ENCODE measurements around the gene DUS4L. TPM values are rescaled to one million over a fixed set of nuclear protein-coding genes. Genes with fewer than 3 reads are reported as not detected.
"Not testable (repeated sequence)": the region's sequence is repeated elsewhere in the genome, so short reads cannot be mapped to it uniquely, and the experiment has no call there.

DUS4L gene
- total RNA-seq, 1 donor from 2014 or later: 8.0 TPM

- Histone ChIP-seq H3K9me3 (replicated peaks) (peaks cover 26% of the 10 kb centered on the region), H3K4me1 (peaks cover 14% of the 10 kb centered on the region), H3K4me3 (no peak overlapping the region), H3K36me3 (peaks cover 40% of the 10 kb centered on the region), H3K27me3 (ENCODE audit: low read depth) (no peaks in the 10 kb centered on the region), H3K27ac (replicated peaks) (no peak overlapping the region)
- no peak for DNase-seq
- TF ChIP-seq, protein P1, sequence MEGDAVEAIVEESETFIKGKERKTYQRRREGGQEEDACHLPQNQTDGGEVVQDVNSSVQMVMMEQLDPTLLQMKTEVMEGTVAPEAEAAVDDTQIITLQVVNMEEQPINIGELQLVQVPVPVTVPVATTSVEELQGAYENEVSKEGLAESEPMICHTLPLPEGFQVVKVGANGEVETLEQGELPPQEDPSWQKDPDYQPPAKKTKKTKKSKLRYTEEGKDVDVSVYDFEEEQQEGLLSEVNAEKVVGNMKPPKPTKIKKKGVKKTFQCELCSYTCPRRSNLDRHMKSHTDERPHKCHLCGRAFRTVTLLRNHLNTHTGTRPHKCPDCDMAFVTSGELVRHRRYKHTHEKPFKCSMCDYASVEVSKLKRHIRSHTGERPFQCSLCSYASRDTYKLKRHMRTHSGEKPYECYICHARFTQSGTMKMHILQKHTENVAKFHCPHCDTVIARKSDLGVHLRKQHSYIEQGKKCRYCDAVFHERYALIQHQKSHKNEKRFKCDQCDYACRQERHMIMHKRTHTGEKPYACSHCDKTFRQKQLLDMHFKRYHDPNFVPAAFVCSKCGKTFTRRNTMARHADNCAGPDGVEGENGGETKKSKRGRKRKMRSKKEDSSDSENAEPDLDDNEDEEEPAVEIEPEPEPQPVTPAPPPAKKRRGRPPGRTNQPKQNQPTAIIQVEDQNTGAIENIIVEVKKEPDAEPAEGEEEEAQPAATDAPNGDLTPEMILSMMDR (IDR thresholded peaks at IDR 0.05; ENCODE audit: borderline replicate concordance): no peak
- intact Hi-C loops (cut with micrococcal nuclease): no loop called here
Measured at GRCh38 chr7:107534139-107534538, 29.6 kb upstream of the DUS4L start.

GRCh38 chr7:107537228-107537627, 26.5 kb upstream of the DUS4L start:
- H3K4me1 ChIP-seq; H3K27ac ChIP-seq (replicated peaks); DNase-seq; H3K27me3 ChIP-seq (ENCODE audit: low read depth); H3K4me3 ChIP-seq; intact Hi-C loops (cut with micrococcal nuclease): not testable (repeated sequence)
- peaks cover 26% of the 10 kb centered on the region for H3K9me3 ChIP-seq (replicated peaks)
- peaks cover 49% of the 10 kb centered on the region for H3K36me3 ChIP-seq

GRCh38 chr7:107538001-107538400, 25.8 kb upstream of the DUS4L start:
- TF ChIP-seq, protein P1 (IDR thresholded peaks at IDR 0.05; ENCODE audit: borderline replicate concordance): no peak
- no peak for DNase-seq
- Histone ChIP-seq H3K9me3 (replicated peaks) (peaks cover 26% of the 10 kb centered on the region), H3K4me3 (no peak overlapping the region), H3K27me3 (ENCODE audit: low read depth) (no peaks in the 10 kb centered on the region), H3K4me1 (peaks cover 6% of the 10 kb centered on the region), H3K36me3 (peaks cover 55% of the 10 kb centered on the region), H3K27ac (replicated peaks) (no peak overlapping the region)
- intact Hi-C loops (cut with micrococcal nuclease): no loop called here

- TF ChIP-seq, protein P1 (IDR thresholded peaks at IDR 0.05; ENCODE audit: borderline replicate concordance): no peak
- no peak for DNase-seq
- peaks cover 58% of the 10 kb centered on the region for H3K36me3 ChIP-seq
Measured at GRCh38 chr7:107543338-107543993, 20.3 kb upstream of the DUS4L start.

GRCh38 chr7:107544848-107545591, 18.8 kb upstream of the DUS4L start:
- H3K9me3 ChIP-seq (replicated peaks): peaks cover 22% of the 10 kb centered on the region
- intact Hi-C loops (cut with micrococcal nuclease): no loop called here
- H3K4me1 ChIP-seq: no peaks in the 10 kb centered on the region
- no peak overlapping the region for H3K27ac ChIP-seq (replicated peaks)
- H3K36me3 ChIP-seq: peaks cover 48% of the 10 kb centered on the region
- TF ChIP-seq, protein P1 (IDR thresholded peaks at IDR 0.05; ENCODE audit: borderline replicate concordance): no peak
- no peak overlapping the region for H3K4me3 ChIP-seq
- DNase-seq: no peak
- H3K27me3 ChIP-seq (ENCODE audit: low read depth): no peaks in the 10 kb centered on the region

More at GRCh38 chr7:107543338-107543993, 20.3 kb upstream of the DUS4L start:
- H3K27ac ChIP-seq (replicated peaks): no peak overlapping the region
- no peak overlapping the region for H3K4me3 ChIP-seq
- intact Hi-C loops (cut with micrococcal nuclease): no loop called here
- peaks cover 22% of the 10 kb centered on the region for H3K9me3 ChIP-seq (replicated peaks)
- H3K4me1 ChIP-seq: no peaks in the 10 kb centered on the region
- H3K27me3 ChIP-seq (ENCODE audit: low read depth): no peaks in the 10 kb centered on the region

DNA sequence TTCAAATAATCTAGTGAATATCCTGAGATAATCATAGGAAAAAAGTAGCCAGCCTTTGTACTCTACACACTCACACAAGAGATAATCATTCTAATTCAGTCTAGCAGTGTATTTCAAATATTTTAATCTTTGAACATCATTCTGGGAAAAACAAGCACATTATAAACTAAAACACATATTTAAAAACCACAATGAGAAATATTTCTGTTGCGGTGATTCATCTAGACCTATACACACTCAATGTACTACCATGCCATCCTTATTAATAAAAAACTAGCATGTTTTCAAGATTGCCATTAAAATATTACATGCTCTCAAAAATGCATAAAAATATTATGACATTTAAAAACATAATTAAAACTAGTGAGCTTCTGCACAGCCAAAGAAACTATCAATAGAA, 11.8 kb upstream of the DUS4L start:
- no peak for DNase-seq
- no peak overlapping the region for H3K27ac ChIP-seq (replicated peaks)
- no peak overlapping the region for H3K4me3 ChIP-seq
- no peaks in the 10 kb centered on the region for H3K9me3 ChIP-seq (replicated peaks)
- H3K4me1 ChIP-seq: no peaks in the 10 kb centered on the region
- TF ChIP-seq, protein P1 (IDR thresholded peaks at IDR 0.05; ENCODE audit: borderline replicate concordance): no peak
- intact Hi-C loops (cut with micrococcal nuclease): no loop called here
- H3K36me3 ChIP-seq: peaks cover 53% of the 10 kb centered on the region
- H3K27me3 ChIP-seq (ENCODE audit: low read depth): no peaks in the 10 kb centered on the region

Measured in left ventricle myocardium inferior (tissue), 1 donor.